Endothelial cell of umbilical vein (primary cell): ENCODE measurements around the gene FNDC3A. TPM values are rescaled to one million over a fixed set of nuclear protein-coding genes. Genes with fewer than 3 reads are reported as not detected.
"Not testable (repeated sequence)": the region's sequence is repeated elsewhere in the genome, so short reads cannot be mapped to it uniquely, and the experiment has no call there.

Experiments used
- BruUV-seq: library from RNA; stranded (reverse); fragments of 400-500 nt; replicated peaks from 2 replicates; lab custom pipeline; 2021; lab: Mats Ljungman, UMichigan
- CTCF ChIA-PET: fragments of 300-600, 350-600 bp; sonication (Branson Sonifier 250); formaldehyde crosslinking; loops from one replicate; lab custom pipeline; 2021; ENCODE audit warnings: antibody characterized with exemption, inconsistent platforms; lab: Charles Lee
- POLR2A ChIA-PET: fragments of 300-600, 350-600 bp; sonication (Branson Sonifier 250); formaldehyde crosslinking; loops from one replicate; lab custom pipeline; 2021; ENCODE audit warnings: antibody characterized with exemption, inconsistent platforms; lab: Charles Lee
- DNase-seq: peaks from one replicate; pipeline ENCODE4 v3.0.0-alpha.2; 2011; ENCODE audit warnings: low read depth, low spot score
- FAIRE-seq: peaks from 2 replicates; lab custom pipeline; 2011; peaks lifted over from hg19 to GRCh38; lab: Jason Lieb, UNC
- H2AFZ ChIP-seq: 2 replicates; pipeline ENCODE4 v1.6.0; 2012; ENCODE audit warnings: low read depth, low read length, control low read depth, inconsistent platforms
- H3K27ac ChIP-seq: 2 replicates; pipeline ENCODE4 v1.5.1; 2011; ENCODE audit warnings: low read depth, mild to moderate bottlenecking, control low read depth, low read length, moderate library complexity; ENCODE audit not compliant: insufficient read depth
- H3K27me3 ChIP-seq, 2 experiments: 2 replicates each; pipeline versions ENCODE4 v1.6.0 to v1.6.1; 2011; ENCODE audit warnings: low read length in 2 of 2, mixed read lengths in 1 of 2; ENCODE audit not compliant: control insufficient read depth in 2 of 2, insufficient read depth in 2 of 2
- H3K36me3 ChIP-seq, 2 experiments: 2 replicates in 1 of 2; 3 replicates in 1 of 2; pipeline ENCODE4 v1.5.1; 2011; ENCODE audit warnings: low read length in 2 of 2, mild to moderate bottlenecking in 1 of 2, moderate library complexity in 1 of 2; ENCODE audit not compliant: control insufficient read depth in 2 of 2, insufficient read depth in 2 of 2; ENCODE audit errors: extremely low read depth in 1 of 2
- H3K4me1 ChIP-seq: 3 replicates; pipeline ENCODE4 v1.5.1; 2011; ENCODE audit warnings: mild to moderate bottlenecking, low read length; ENCODE audit not compliant: control insufficient read depth, insufficient read depth; ENCODE audit errors: extremely low read depth
- H3K4me2 ChIP-seq: 2 replicates; pipeline ENCODE4 v1.6.1; 2011; ENCODE audit warnings: low read length, control low read depth, mixed read lengths; ENCODE audit not compliant: insufficient read depth
- H3K4me3 ChIP-seq, 3 experiments: fragments of 200-600 bp in 1 of 3; sonication (generic), shearing (Covaris generic) in 1 of 3; replicated peaks in 1 of 3; 2 replicates each; pipeline ENCODE4 v1.5.1; 2011 to 2016; ENCODE audit warnings: control low read depth in 3 of 3, low read length in 3 of 3, mild to moderate bottlenecking in 2 of 3, inconsistent platforms in 1 of 3, low read depth in 1 of 3, moderate library complexity in 1 of 3; ENCODE audit not compliant: insufficient read depth in 1 of 3
- H3K79me2 ChIP-seq: 2 replicates; pipeline ENCODE4 v1.6.0; 2012; ENCODE audit warnings: low read length, inconsistent platforms; ENCODE audit not compliant: control insufficient read depth, insufficient read depth
- H3K9ac ChIP-seq: replicated peaks from 2 replicates; pipeline ENCODE3; 2011; ENCODE audit warnings: low read length, control low read depth; ENCODE audit not compliant: insufficient read depth; ENCODE audit errors: extremely low read depth
- H3K9me1 ChIP-seq: replicated peaks from 3 replicates; pipeline ENCODE4 v1.6.0; 2011; ENCODE audit warnings: mild to moderate bottlenecking, low read length; ENCODE audit not compliant: control insufficient read depth, insufficient read depth; ENCODE audit errors: extremely low read depth
- H3K9me3 ChIP-seq: replicated peaks from 2 replicates; pipeline ENCODE4 v1.5.1; 2012; ENCODE audit warnings: low read length, inconsistent platforms; ENCODE audit not compliant: control insufficient read depth, insufficient read depth
- H4K20me1 ChIP-seq: replicated peaks from 2 replicates; pipeline ENCODE3; 2011; ENCODE audit warnings: mild to moderate bottlenecking, low read length; ENCODE audit not compliant: control insufficient read depth, insufficient read depth; ENCODE audit errors: extremely low read depth
- CTCF ChIP-seq, 2 donors: IDR thresholded peaks; 1 replicate in 1 of 2; 2 replicates in 1 of 2; pipeline ENCODE4 v1.5.1; 2011; ENCODE audit warnings: low read length in 2 of 2, mild to moderate bottlenecking in 2 of 2, moderate library complexity in 2 of 2, control low read depth in 1 of 2, inconsistent platforms in 1 of 2, low read depth in 1 of 2; ENCODE audit not compliant: insufficient read depth in 1 of 2; ENCODE audit errors: extremely low read depth in 1 of 2
- EZH2 ChIP-seq: IDR thresholded peaks from 2 replicates; pipeline ENCODE4 v1.6.1; 2012; ENCODE audit warnings: borderline replicate concordance, low read depth, mild to moderate bottlenecking, moderate library complexity, low read length, inconsistent platforms; ENCODE audit not compliant: severe bottlenecking
- GATA2 ChIP-seq: IDR thresholded peaks from 2 replicates; pipeline ENCODE4 v1.7.0; 2011; ENCODE audit warnings: low read depth, mild to moderate bottlenecking, moderate library complexity, mixed read lengths, low read length; ENCODE audit not compliant: insufficient read length, insufficient read depth
- MAX ChIP-seq: IDR thresholded peaks from 2 replicates; pipeline ENCODE4 v1.6.1; 2011; ENCODE audit not compliant: insufficient read depth, insufficient read length
- MYC ChIP-seq: IDR thresholded peaks from one replicate; pipeline ENCODE4 v1.6.1; 2011; ENCODE audit warnings: mild to moderate bottlenecking, low read depth, low read length
- POLR2A ChIP-seq: IDR thresholded peaks from 2 replicates; pipeline ENCODE4 v1.6.1; 2012; ENCODE audit warnings: low read depth, mild to moderate bottlenecking, control low read depth, low read length
- POLR2AphosphoS5 ChIP-seq: IDR thresholded peaks from 2 replicates; pipeline ENCODE4 v1.6.1; 2012; ENCODE audit warnings: low read depth, mild to moderate bottlenecking, control low read depth, low read length, moderate library complexity; ENCODE audit not compliant: insufficient read depth
- dilution Hi-C: fragments of 300-500 bp; cut with MboI; formaldehyde crosslinking; loops from one replicate; pipeline ENCODE4 v1.15.0; 2019; ENCODE audit warnings: low sequenced_read_pairs; ENCODE audit not compliant: extremely low pct_ligation_motif_present
- intact Hi-C: fragments of 100-400 bp; cut with micrococcal nuclease; formaldehyde crosslinking; loops from one replicate; pipeline ENCODE4 v1.10.0; 2022
- polyA plus RNA-seq, 4 experiments: library from polyadenylated mRNA; depleted of rRNA in 3 of 4; stranded (reverse) in 3 of 4; unstranded in 1 of 4; fragments of >200 nt; gene quantifications; 2 replicates each; pipeline versions ENCODE4 v1.2.1 to v1.2.3, GENCODE V29; 2011 to 2012; ENCODE audit warnings: missing spikeins in 1 of 4
- total RNA-seq: library from RNA; stranded (reverse); gene quantifications from 2 replicates; pipeline ENCODE4 v1.2.3, GENCODE V29; 2021

FNDC3A gene
- total and polyA plus RNA-seq, 2 donors (not counting 3 experiments of a cell fraction or from before 2014, with no cell fraction given) = 26.3 to 50.8 TPM

GRCh38 chr13:49134305-49134704 lies 158.6 kb downstream of the FNDC3A start:
- Histone ChIP-seq H3K4me2 (no peak overlapping the region), H3K9ac (no peak overlapping the region), H3K4me1 (no peaks in the 10 kb centered on the region), H3K9me1 (no peaks in the 10 kb centered on the region), H3K27ac (no peak overlapping the region), H2AFZ (no peak overlapping the region), H3K9me3 (no peaks in the 10 kb centered on the region), H3K36me3 (peaks cover 25 to 40% of the 10 kb centered on the region in 2 experiments), H3K27me3 (no peaks in the 10 kb centered on the region), H3K4me3 (no peak overlapping the region), H4K20me1 (no peaks in the 10 kb centered on the region), H3K79me2 (peaks cover 21% of the 10 kb centered on the region)
- ChIA-PET CTCF (no interaction called here), POLR2A (no interaction called here)
- no TSS peak for BruUV-seq
- dilution Hi-C loops (no loop called here), intact Hi-C loops (no loop called here)
- no peak for TF ChIP-seq GATA2
- no peak for TF ChIP-seq MAX
- no peak for TF ChIP-seq POLR2AphosphoS5
- no peak for TF ChIP-seq MYC
- TF ChIP-seq EZH2 = no peak
- no peak for TF ChIP-seq CTCF (IDR thresholded peaks at IDR 0.05; ENCODE audit: extremely low read depth in 1 of 2, insufficient read depth in 1 of 2, low read depth in 1 of 2, low read length in 2 of 2)
- TF ChIP-seq POLR2A = no peak
- FAIRE-seq = no peak
- DNase-seq = no peak

GRCh38 chr13:49137138-49137643 lies 161.5 kb downstream of the FNDC3A start:
- dilution Hi-C loops, CTCF ChIA-PET: not testable (repeated sequence)

More at GRCh38 chr13:49137138-49137643, 161.5 kb downstream of the FNDC3A start:
- H3K27me3 ChIP-seq, H3K4me3 ChIP-seq, H3K4me2 ChIP-seq, H2AFZ ChIP-seq, H3K4me1 ChIP-seq, H3K9ac ChIP-seq, POLR2A ChIA-PET, H3K9me3 ChIP-seq, H3K9me1 ChIP-seq, DNase-seq, BruUV-seq, H3K27ac ChIP-seq, FAIRE-seq, H4K20me1 ChIP-seq, intact Hi-C loops: not testable (repeated sequence)
- peaks cover 22 to 32% of the 10 kb centered on the region in 2 experiments for H3K36me3 ChIP-seq
- peaks cover 12% of the 10 kb centered on the region for H3K79me2 ChIP-seq
